HEK293T (cell line): ENCODE data around the gene COL27A1.

Source experiments
- CTCF ChIA-PET: fragments of 350-600 bp; formaldehyde crosslinking; extraction: SDS; loops from one replicate; lab custom pipeline; 2021; ENCODE audit warnings: antibody characterized with exemption, inconsistent platforms; lab: Yijun Ruan, JAX
- POLR2A ChIA-PET: fragments of 350-600 bp; formaldehyde crosslinking; extraction: SDS; loops from one replicate; lab custom pipeline; 2020; ENCODE audit warnings: antibody characterized with exemption, inconsistent platforms; lab: Yijun Ruan, JAX
- DNase-seq: peaks from one replicate; pipeline ENCODE4 v3.0.0; 2012; ENCODE audit warnings: mixed read lengths; ENCODE audit errors: extremely low spot score
- ARNT ChIP-seq: fragments of 450-650 bp; IDR thresholded peaks from 2 replicates; pipeline ENCODE4 v1.6.1; 2017; ENCODE audit warnings: mild to moderate bottlenecking
- BHLHE40 ChIP-seq: fragments of 450-650 bp; IDR thresholded peaks from 2 replicates; pipeline ENCODE4 v1.6.1; 2016; ENCODE audit warnings: mild to moderate bottlenecking, moderate library complexity, borderline replicate concordance
- CTBP1 ChIP-seq: fragments of 450-650 bp; IDR thresholded peaks from 2 replicates; pipeline ENCODE4 v1.6.1; 2016; ENCODE audit warnings: borderline replicate concordance
- ELF4 ChIP-seq: fragments of 450-650 bp; IDR thresholded peaks from 2 replicates; pipeline ENCODE4 v1.6.1; 2017; ENCODE audit warnings: antibody characterized with exemption
- FOXA1 ChIP-seq: fragments of 450-650 bp; IDR thresholded peaks from 2 replicates; pipeline ENCODE4 v1.6.1; 2016; ENCODE audit warnings: mild to moderate bottlenecking
- FOXK2 ChIP-seq: fragments of 450-650 bp; IDR thresholded peaks from 2 replicates; pipeline ENCODE4 v1.6.1; 2016; ENCODE audit warnings: mild to moderate bottlenecking
- FOXM1 ChIP-seq: fragments of 450-650 bp; IDR thresholded peaks from 2 replicates; pipeline ENCODE4 v1.6.1; 2017; ENCODE audit warnings: mild to moderate bottlenecking, borderline replicate concordance
- HDGF ChIP-seq: fragments of 450-650 bp; IDR thresholded peaks from 2 replicates; pipeline ENCODE4 v1.6.1; 2017; ENCODE audit warnings: antibody characterized with exemption, borderline replicate concordance
- L3MBTL2 ChIP-seq: fragments of 450-650 bp; conservative IDR thresholded peaks from 2 replicates; pipeline ENCODE4 v1.6.1; 2016; ENCODE audit warnings: mild to moderate bottlenecking
- LEF1 ChIP-seq: fragments of 450-650 bp; IDR thresholded peaks from 2 replicates; pipeline ENCODE4 v1.6.1; 2017; ENCODE audit warnings: mild to moderate bottlenecking, borderline replicate concordance
- NFRKB ChIP-seq: fragments of 450-650 bp; IDR thresholded peaks from 2 replicates; pipeline ENCODE4 v1.6.1; 2016; ENCODE audit warnings: mild to moderate bottlenecking, moderate library complexity
- PKNOX1 ChIP-seq: fragments of 450-650 bp; IDR thresholded peaks from 2 replicates; pipeline ENCODE4 v1.6.1; 2016
- SP1 ChIP-seq: fragments of 450-650 bp; IDR thresholded peaks from 2 replicates; pipeline ENCODE4 v1.6.1; 2017
- SUZ12 ChIP-seq: fragments of 450-650 bp; IDR thresholded peaks from 2 replicates; pipeline ENCODE4 v1.6.1; 2016; ENCODE audit warnings: mild to moderate bottlenecking
- TARDBP ChIP-seq: fragments of 450-650 bp; IDR thresholded peaks from 2 replicates; pipeline ENCODE4 v1.6.1; 2016
- ZNF384 ChIP-seq: fragments of 450-650 bp; IDR thresholded peaks from 2 replicates; pipeline ENCODE4 v1.6.1; 2016

COL27A1 gene

GRCh38 chr9:114238472-114238871 lies 83.1 kb downstream of the COL27A1 start:
- CTCF ChIA-PET, result interaction anchor here (1.1 kb wide), 1 partner anchor 131 kb away, joined by 4 read pairs; no protein-coding TSS in a partner anchor
- TF ChIP-seq FOXA1 (no peak), BHLHE40 (no peak), SUZ12 (no peak), FOXK2 (no peak), SP1 (no peak), PKNOX1 (no peak), ARNT (no peak), NFRKB (no peak), TARDBP (no peak), L3MBTL2 (no peak)
- POLR2A ChIA-PET, result no interaction called here
- DNase-seq, result no peak

GRCh38 chr9:114238891-114239875 lies 83.8 kb downstream of the COL27A1 start:
- DNase-seq, result peak; percentile 28
- POLR2A ChIA-PET, result no interaction called here
- TF ChIP-seq ZNF384 (no peak), ELF4 (no peak), FOXA1 (no peak), L3MBTL2 (no peak), TARDBP (no peak), SUZ12 (no peak), FOXK2 (no peak), CTBP1 (no peak), NFRKB (no peak), ARNT (no peak), FOXM1 (no peak), LEF1 (no peak), HDGF (no peak), BHLHE40 (no peak), SP1 (no peak), PKNOX1 (no peak)
- CTCF ChIA-PET, result interaction anchor here (0.6 to 1.1 kb wide), 2 partner anchors 76 to 131 kb away, joined by 3 to 4 read pairs; no protein-coding TSS in a partner anchor

GRCh38 chr9:114240216-114240615 lies 84.9 kb downstream of the COL27A1 start:
- DNase-seq, result no peak
- ChIA-PET CTCF (no interaction called here), POLR2A (no interaction called here)
- TF ChIP-seq NFRKB (no peak), ZNF384 (no peak), PKNOX1 (no peak), CTBP1 (no peak), HDGF (no peak), L3MBTL2 (no peak), BHLHE40 (no peak), SP1 (no peak), ARNT (no peak), FOXA1 (no peak), TARDBP (no peak), SUZ12 (no peak), LEF1 (no peak), FOXK2 (no peak)

- TF ChIP-seq ELF4 (no peak), CTBP1 (no peak), FOXA1 (no peak), TARDBP (no peak), ARNT (no peak), SUZ12 (no peak), ZNF384 (no peak), LEF1 (no peak), L3MBTL2 (no peak), NFRKB (no peak), FOXK2 (no peak), FOXM1 (no peak), PKNOX1 (no peak), BHLHE40 (no peak), SP1 (no peak), HDGF (no peak)
- ChIA-PET CTCF (no interaction called here), POLR2A (no interaction called here)
- no peak for DNase-seq
Observed at GRCh38 chr9:114240647-114241558, 85.6 kb downstream of the COL27A1 start.
